ENCODE data around the gene CIAO2A. TPM values are rescaled to one million over a fixed set of nuclear protein-coding genes. Genes with fewer than 3 reads are reported as not detected.

Gene CIAO2A
- total and polyA plus RNA-seq, 2 donors (not counting 3 experiments of a cell fraction or from before 2014, with no cell fraction given) = 37.1 to 55.3 TPM

DNA sequence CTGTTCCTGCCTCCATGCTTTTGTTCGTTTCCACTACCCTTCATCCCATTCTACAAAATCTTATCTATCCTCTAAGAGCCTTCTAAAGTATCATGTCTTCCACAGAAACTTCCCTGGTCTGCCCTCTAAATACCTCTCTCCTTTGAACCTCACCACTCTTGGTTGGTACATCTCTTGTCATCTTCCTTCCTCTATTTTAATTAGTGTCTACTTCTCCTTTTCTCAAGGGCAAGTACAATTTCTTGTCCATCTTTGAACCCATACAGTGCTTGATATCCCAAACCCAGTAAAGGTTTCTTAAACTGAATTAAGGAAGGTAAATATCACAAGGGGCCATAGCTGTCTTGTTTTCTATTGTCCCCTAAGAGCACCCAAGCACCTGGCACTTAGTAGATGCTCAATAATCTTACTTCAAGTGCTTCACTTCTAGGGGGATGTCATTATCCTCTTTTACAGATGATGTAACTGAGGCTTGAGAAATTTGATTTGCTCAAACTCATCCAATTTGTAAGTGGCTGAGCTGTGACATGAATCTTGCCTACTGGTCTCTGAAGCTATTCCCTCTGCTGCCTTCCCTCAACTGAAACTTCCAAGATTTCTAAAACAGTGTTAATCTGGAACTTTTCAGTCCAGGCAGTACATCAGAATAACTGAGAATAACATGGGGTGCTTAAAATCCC lies 44.7 kb downstream of the CIAO2A start:
- Histone ChIP-seq H3K9me3 (replicated peaks; ENCODE audit: control insufficient read depth, insufficient read depth, low read length) (no peaks in the 10 kb centered on the region), H3K27me3 (ENCODE audit: control insufficient read depth in 2 of 2, insufficient read depth in 2 of 2, low read length in 2 of 2) (peaks cover 12 to 13% of the 10 kb centered on the region in 2 experiments), H3K79me2 (ENCODE audit: control insufficient read depth, insufficient read depth, low read length) (no peaks in the 10 kb centered on the region), H3K36me3 (ENCODE audit: control insufficient read depth in 2 of 2, extremely low read depth in 1 of 2, insufficient read depth in 2 of 2, low read length in 2 of 2) (no peaks in the 10 kb centered on the region), H2AFZ (ENCODE audit: low read depth, low read length) (no peak overlapping the region), H3K4me1 (ENCODE audit: control insufficient read depth, extremely low read depth, insufficient read depth, low read length) (peaks cover 6% of the 10 kb centered on the region), H3K4me3 (replicated peaks in 1 of 3; ENCODE audit: insufficient read depth in 1 of 3, low read depth in 1 of 3, low read length in 3 of 3) (no peak overlapping the region), H3K9ac (replicated peaks; ENCODE audit: extremely low read depth, insufficient read depth, low read length) (no peak overlapping the region), H4K20me1 (replicated peaks; ENCODE audit: control insufficient read depth, extremely low read depth, insufficient read depth, low read length) (no peaks in the 10 kb centered on the region), H3K27ac (ENCODE audit: insufficient read depth, low read depth, low read length) (no peak overlapping the region), H3K4me2 (ENCODE audit: insufficient read depth, low read length) (no peak overlapping the region), H3K9me1 (replicated peaks; ENCODE audit: control insufficient read depth, extremely low read depth, insufficient read depth, low read length) (no peaks in the 10 kb centered on the region)
- POLR2A ChIA-PET = no interaction called here
- CTCF ChIA-PET = interaction anchor here (2.1 to 2.2 kb wide), 2 partner anchors 9 to 297 kb away, joined by 9 to 11 read pairs; no protein-coding TSS in a partner anchor
- intact Hi-C loops (cut with micrococcal nuclease) (no loop called here), dilution Hi-C loops (cut with MboI; ENCODE audit: extremely low pct_ligation_motif_present, low sequenced_read_pairs) (no loop called here)
- no peak for DNase-seq (ENCODE audit: low read depth, low spot score)
- BruUV-seq (replicated peaks) = no TSS peak
- no peak for FAIRE-seq
- TF ChIP-seq EZH2 (IDR thresholded peaks at IDR 0.05; ENCODE audit: borderline replicate concordance, low read depth, low read length, severe bottlenecking) (no peak), FOS (IDR thresholded peaks at IDR 0.05; ENCODE audit: borderline replicate concordance, insufficient read depth, low read length) (no peak), MYC (IDR thresholded peaks at IDR 0.05; ENCODE audit: low read depth, low read length) (no peak), POLR2A (IDR thresholded peaks at IDR 0.05; ENCODE audit: low read depth, low read length) (no peak), GATA2 (IDR thresholded peaks at IDR 0.05; ENCODE audit: insufficient read depth, insufficient read length, low read depth, low read length) (no peak), JUN (IDR thresholded peaks at IDR 0.05; ENCODE audit: borderline replicate concordance, insufficient read depth, insufficient read length, low read depth) (no peak), POLR2AphosphoS5 (IDR thresholded peaks at IDR 0.05; ENCODE audit: insufficient read depth, low read depth, low read length) (no peak)
- TF ChIP-seq, protein P1, sequence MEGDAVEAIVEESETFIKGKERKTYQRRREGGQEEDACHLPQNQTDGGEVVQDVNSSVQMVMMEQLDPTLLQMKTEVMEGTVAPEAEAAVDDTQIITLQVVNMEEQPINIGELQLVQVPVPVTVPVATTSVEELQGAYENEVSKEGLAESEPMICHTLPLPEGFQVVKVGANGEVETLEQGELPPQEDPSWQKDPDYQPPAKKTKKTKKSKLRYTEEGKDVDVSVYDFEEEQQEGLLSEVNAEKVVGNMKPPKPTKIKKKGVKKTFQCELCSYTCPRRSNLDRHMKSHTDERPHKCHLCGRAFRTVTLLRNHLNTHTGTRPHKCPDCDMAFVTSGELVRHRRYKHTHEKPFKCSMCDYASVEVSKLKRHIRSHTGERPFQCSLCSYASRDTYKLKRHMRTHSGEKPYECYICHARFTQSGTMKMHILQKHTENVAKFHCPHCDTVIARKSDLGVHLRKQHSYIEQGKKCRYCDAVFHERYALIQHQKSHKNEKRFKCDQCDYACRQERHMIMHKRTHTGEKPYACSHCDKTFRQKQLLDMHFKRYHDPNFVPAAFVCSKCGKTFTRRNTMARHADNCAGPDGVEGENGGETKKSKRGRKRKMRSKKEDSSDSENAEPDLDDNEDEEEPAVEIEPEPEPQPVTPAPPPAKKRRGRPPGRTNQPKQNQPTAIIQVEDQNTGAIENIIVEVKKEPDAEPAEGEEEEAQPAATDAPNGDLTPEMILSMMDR (IDR thresholded peaks at IDR 0.05; ENCODE audit: extremely low read depth in 1 of 2, insufficient read depth in 1 of 2, low read depth in 1 of 2, low read length in 2 of 2) = no peak
- TF ChIP-seq, protein P2, sequence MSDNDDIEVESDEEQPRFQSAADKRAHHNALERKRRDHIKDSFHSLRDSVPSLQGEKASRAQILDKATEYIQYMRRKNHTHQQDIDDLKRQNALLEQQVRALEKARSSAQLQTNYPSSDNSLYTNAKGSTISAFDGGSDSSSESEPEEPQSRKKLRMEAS (IDR thresholded peaks at IDR 0.05; ENCODE audit: insufficient read depth, insufficient read length) = no peak
